Right ventricle myocardium inferior (tissue), 1 donor: ENCODE results near the gene MS4A5. TPM values are rescaled to one million over a fixed set of nuclear protein-coding genes. Genes with fewer than 3 reads are reported as not detected.
"Not testable (repeated sequence)": the region's sequence is repeated elsewhere in the genome, so short reads cannot be mapped to it uniquely, and the experiment has no call there.

ENCODE experiments used
- ATAC-seq: fragments of 200-7000 bp; cut with Tn5 transposase; one replicate; pipeline ENCODE4 v1.9.1; 2020; ENCODE audit warnings: mild to moderate bottlenecking, moderate library complexity
- DNase-seq: peaks from one replicate; pipeline ENCODE4 v3.0.0; 2021; ENCODE audit errors: missing footprints
- intact Hi-C: fragments of 100-400 bp; cut with DNase I; formaldehyde crosslinking; loops from one replicate; pipeline ENCODE4 v1.11.0; 2022
- long read RNA-seq: library from polyadenylated mRNA; unstranded; transcript quantifications from one replicate; pipeline ENCODE4 v2.0.0, GENCODE V29; 2021
- total RNA-seq: library from RNA; stranded (reverse); fragmentation: NEBNext Ultra II Directional; extraction: Animal tissue kit (Norgen Biotek cat#: 25700); gene quantifications from one replicate; pipeline ENCODE4 v1.2.1, GENCODE V29; 2021
- donor health status: DM: no; HTN: yes; CAD: no; lungs with severe emphysema.

Gene MS4A5
- not detected for total RNA-seq
- long read RNA-seq, result 0 reads

GRCh38 chr11:60429272-60429671, at the start of gene MS4A5:
Gene MS4A5 (plus strand): TSS chr11:60429572. CDS start chr11:60429675, 103 bp downstream.
- intact Hi-C loops, result no loop called here
- ATAC-seq (no peak), DNase-seq (no peak)

GRCh38 chr11:60389279-60389910, 40.0 kb upstream of the MS4A5 start:
- peak; percentile 76 for ATAC-seq
- intact Hi-C loops, result no loop called here

GRCh38 chr11:60390419-60390818, 39.0 kb upstream of the MS4A5 start:
- ATAC-seq, result no peak
- intact Hi-C loops, result no loop called here

More at GRCh38 chr11:60389279-60389910, 40.0 kb upstream of the MS4A5 start:
- DNase-seq, result no peak

GRCh38 chr11:60392361-60392760, 37.0 kb upstream of the MS4A5 start:
- intact Hi-C loops, result no loop called here
- no peak for ATAC-seq

More at GRCh38 chr11:60390419-60390818, 39.0 kb upstream of the MS4A5 start:
- no peak for DNase-seq

GRCh38 chr11:60393016-60393415, 36.4 kb upstream of the MS4A5 start:
- no peak for DNase-seq
- no peak for ATAC-seq
- intact Hi-C loops, result no loop called here

More at GRCh38 chr11:60392361-60392760, 37.0 kb upstream of the MS4A5 start:
- DNase-seq, result no peak

GRCh38 chr11:60394666-60395380, 34.5 kb upstream of the MS4A5 start:
- DNase-seq (no peak), ATAC-seq (no peak)
- intact Hi-C loops, result no loop called here

- intact Hi-C loops, result no loop called here
- ATAC-seq (no peak), DNase-seq (no peak)
Observed at GRCh38 chr11:60396382-60396781, 33.0 kb upstream of the MS4A5 start, which contains the start of gene MS4A14. Gene MS4A14 (plus strand): TSS chr11:60396459. CDS start chr11:60396579, 120 bp downstream.

- peak; percentile 42 for ATAC-seq
- intact Hi-C loops, result no loop called here
- no peak for DNase-seq
Observed at GRCh38 chr11:60396799-60397198, 32.6 kb upstream of the MS4A5 start.

- ATAC-seq (no peak), DNase-seq (no peak)
- intact Hi-C loops, result no loop called here
Observed at GRCh38 chr11:60420015-60420414, 9.4 kb upstream of the MS4A5 start.

- intact Hi-C loops, result no loop called here
- DNase-seq (no peak), ATAC-seq (no peak)
Observed at GRCh38 chr11:60422609-60423008, 6.8 kb upstream of the MS4A5 start.

- ATAC-seq, result no peak
- intact Hi-C loops, result no loop called here
- no peak for DNase-seq
Observed at GRCh38 chr11:60428517-60428916, 855 bp upstream of the MS4A5 start.

- intact Hi-C loops, result no loop called here
- DNase-seq (no peak), ATAC-seq (no peak)
Observed at GRCh38 chr11:60431251-60431650, 1.9 kb downstream of the MS4A5 start.

- ATAC-seq, result no peak
- intact Hi-C loops, result no loop called here
- no peak for DNase-seq
Observed at GRCh38 chr11:60433401-60433800, 4.0 kb downstream of the MS4A5 start.

GRCh38 chr11:60447070-60447469, 17.7 kb downstream of the MS4A5 start:
- no peak for ATAC-seq
- intact Hi-C loops, result no loop called here
- no peak for DNase-seq

GRCh38 chr11:60447846-60448245, 18.5 kb downstream of the MS4A5 start:
- DNase-seq, result no peak
- no peak for ATAC-seq
- intact Hi-C loops, result no loop called here

GRCh38 chr11:60451185-60451584, 21.8 kb downstream of the MS4A5 start:
- DNase-seq, intact Hi-C loops, ATAC-seq: not testable (repeated sequence)

- no peak for DNase-seq
- ATAC-seq, result no peak
- intact Hi-C loops, result no loop called here
Observed at GRCh38 chr11:60454212-60454611, 24.8 kb downstream of the MS4A5 start.

- intact Hi-C loops, result no loop called here
- no peak for DNase-seq
- no peak for ATAC-seq
Observed at GRCh38 chr11:60455531-60456042, 26.2 kb downstream of the MS4A5 start, which contains the start of gene MS4A1. Gene MS4A1 (plus strand): TSS chr11:60455847. CDS start chr11:60462375, 6,528 bp downstream.

GRCh38 chr11:60457576-60457975, 28.2 kb downstream of the MS4A5 start:
- ATAC-seq, result no peak
- intact Hi-C loops, result no loop called here
- DNase-seq, result no peak

- no peak for ATAC-seq
- no peak for DNase-seq
- intact Hi-C loops, result no loop called here
Observed at GRCh38 chr11:60459345-60459744, 30.0 kb downstream of the MS4A5 start.
